Testis (tissue), 3 donors: ENCODE measurements around the gene CORO2B. TPM values are rescaled to one million over a fixed set of nuclear protein-coding genes. Genes with fewer than 3 reads are reported as not detected.

Experiments used
- DNase-seq: peaks from one replicate; pipeline ENCODE4 v3.0.0-alpha.2; 2019
- H3K27ac ChIP-seq, 2 donors: fragments of 200-600 bp; sonication (generic); one replicate each; pipeline ENCODE4 v1.5.1; 2019
- H3K27me3 ChIP-seq: fragments of 200-600 bp; sonication (generic); one replicate; pipeline ENCODE4 v1.5.1; 2019
- H3K36me3 ChIP-seq: fragments of 200-600 bp; sonication (generic); one replicate; pipeline ENCODE4 v1.5.1; 2017; ENCODE audit warnings: low read depth; ENCODE audit errors: missing control alignments
- H3K4me1 ChIP-seq: fragments of 200-600 bp; sonication (generic); one replicate; pipeline ENCODE4 v1.5.1; 2019
- H3K4me3 ChIP-seq, 2 donors: fragments of 200-600 bp; sonication (generic); one replicate each; pipeline ENCODE4 v1.5.1; 2017 to 2019
- H3K9me3 ChIP-seq: fragments of 200-600 bp; sonication (generic); one replicate; pipeline ENCODE4 v1.5.1; 2017
- CTCF ChIP-seq, 3 experiments: fragments of 450-650 bp in 2 of 3; fragments of 200-600 bp in 1 of 3; sonication (generic) in 1 of 3; IDR thresholded peaks; one replicate each; pipeline ENCODE4 v1.5.1; 2016 to 2019; ENCODE audit warnings: antibody characterized with exemption in 3 of 3, mild to moderate bottlenecking in 2 of 3, moderate library complexity in 1 of 3
- POLR2A ChIP-seq: fragments of 450-650 bp; IDR thresholded peaks from one replicate; pipeline ENCODE4 v1.6.1; 2017; ENCODE audit warnings: antibody characterized with exemption, mild to moderate bottlenecking, moderate library complexity
- WGBS, 2 donors: methylation state at CpG; one replicate each; pipeline ENCODE4 v1.1.5; 2018; 5-methylcytosine and 5-hydroxymethylcytosine counted together
- intact Hi-C: fragments of 100-400 bp; cut with DNase I; formaldehyde crosslinking; loops from one replicate; pipeline ENCODE4 v1.15.1; 2023; ENCODE audit warnings: low total_unique reads
- polyA plus RNA-seq: library from polyadenylated mRNA; stranded (reverse); fragments of 350-450 nt; fragmentation: Illumina TruSeq; extraction: RNeasy Lipid Tissue Mini Kit (QIAGEN cat#74804); gene quantifications from one replicate; pipeline ENCODE4 v1.2.3, GENCODE V29; 2014; ENCODE audit warnings: low read depth, low replicate concordance; ENCODE audit not compliant: insufficient read depth
- total RNA-seq, 2 donors: library from RNA; depleted of rRNA; stranded (reverse); fragments of >200 nt; gene quantifications; one replicate each; pipeline ENCODE4 v1.2.3, GENCODE V29; 2016

CORO2B gene
- total and polyA plus RNA-seq, 3 donors from 2014 or later = 1.4 to 4.3 (median 2.2) TPM

DNA sequence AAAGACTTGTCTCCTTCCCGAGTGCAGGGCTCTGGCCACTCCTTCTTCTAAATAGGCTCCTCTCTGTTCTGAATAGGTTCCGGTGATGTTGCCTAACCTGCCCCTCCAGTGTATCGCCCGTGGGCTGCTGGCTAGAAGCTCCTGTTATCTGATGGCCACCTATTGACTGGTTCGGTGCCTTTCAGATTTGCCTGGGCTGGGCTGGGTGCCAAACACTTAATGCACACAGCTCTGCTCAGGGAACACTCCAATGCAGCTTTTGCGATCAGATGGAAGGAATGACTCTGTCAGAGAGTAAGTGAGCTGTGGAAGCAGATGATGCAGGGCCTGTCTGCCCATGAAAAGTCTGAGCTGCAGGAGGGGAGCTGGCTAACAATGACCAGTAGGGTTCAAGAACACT lies 112.9 kb downstream of the CORO2B start:
- DNase-seq = no peak
- Histone ChIP-seq H3K9me3 (no peaks in the 10 kb centered on the region), H3K36me3 (no peaks in the 10 kb centered on the region), H3K27me3 (no peaks in the 10 kb centered on the region), H3K4me1 (no peaks in the 10 kb centered on the region), H3K27ac (no peak overlapping the region), H3K4me3 (no peak overlapping the region)
- TF ChIP-seq POLR2A (no peak), CTCF (IDR thresholded peaks at IDR 0.05) (no peak)
- WGBS, 2 donors = 60 to 75% methylated on average over 6 of the region's 6 CpGs
- intact Hi-C loops = no loop called here

GRCh38 chr15:68693071-68693470 lies 114.3 kb downstream of the CORO2B start:
- H3K4me1 ChIP-seq = no peaks in the 10 kb centered on the region
- H3K9me3 ChIP-seq = no peaks in the 10 kb centered on the region
- no peaks in the 10 kb centered on the region for H3K27me3 ChIP-seq
- no peak for DNase-seq
- TF ChIP-seq POLR2A (no peak), CTCF (IDR thresholded peaks at IDR 0.05) (no peak)
- WGBS, 2 donors = 52 to 53% methylated on average over 3 of the region's 3 CpGs
- no peak overlapping the region for H3K27ac ChIP-seq
- no peak overlapping the region for H3K4me3 ChIP-seq
- H3K36me3 ChIP-seq = no peaks in the 10 kb centered on the region
- intact Hi-C loops = no loop called here

GRCh38 chr15:68694111-68694510 lies 115.3 kb downstream of the CORO2B start:
- Histone ChIP-seq H3K27ac (no peak overlapping the region), H3K36me3 (no peaks in the 10 kb centered on the region), H3K4me3 (no peak overlapping the region), H3K4me1 (no peaks in the 10 kb centered on the region), H3K27me3 (no peaks in the 10 kb centered on the region), H3K9me3 (no peaks in the 10 kb centered on the region)
- TF ChIP-seq POLR2A (no peak), CTCF (IDR thresholded peaks at IDR 0.05) (no peak)
- WGBS, 2 donors = 93 to 97% methylated on average over 4 of the region's 4 CpGs
- intact Hi-C loops = no loop called here
- DNase-seq = no peak

GRCh38 chr15:68695061-68695595 lies 116.3 kb downstream of the CORO2B start:
- TF ChIP-seq CTCF (IDR thresholded peaks at IDR 0.05) (no peak), POLR2A (no peak)
- whole genome bisulfite sequencing, 2 donors = 80 to 84% methylated on average over 9 of the region's 9 CpGs
- Histone ChIP-seq H3K4me3 (no peak overlapping the region), H3K27me3 (no peaks in the 10 kb centered on the region), H3K9me3 (no peaks in the 10 kb centered on the region), H3K27ac (no peak overlapping the region), H3K4me1 (peaks cover 5% of the 10 kb centered on the region), H3K36me3 (no peaks in the 10 kb centered on the region)
- DNase-seq = no peak
- intact Hi-C loops = no loop called here
